ENCODE data around the gene NEURL4.

NEURL4 gene

DNA sequence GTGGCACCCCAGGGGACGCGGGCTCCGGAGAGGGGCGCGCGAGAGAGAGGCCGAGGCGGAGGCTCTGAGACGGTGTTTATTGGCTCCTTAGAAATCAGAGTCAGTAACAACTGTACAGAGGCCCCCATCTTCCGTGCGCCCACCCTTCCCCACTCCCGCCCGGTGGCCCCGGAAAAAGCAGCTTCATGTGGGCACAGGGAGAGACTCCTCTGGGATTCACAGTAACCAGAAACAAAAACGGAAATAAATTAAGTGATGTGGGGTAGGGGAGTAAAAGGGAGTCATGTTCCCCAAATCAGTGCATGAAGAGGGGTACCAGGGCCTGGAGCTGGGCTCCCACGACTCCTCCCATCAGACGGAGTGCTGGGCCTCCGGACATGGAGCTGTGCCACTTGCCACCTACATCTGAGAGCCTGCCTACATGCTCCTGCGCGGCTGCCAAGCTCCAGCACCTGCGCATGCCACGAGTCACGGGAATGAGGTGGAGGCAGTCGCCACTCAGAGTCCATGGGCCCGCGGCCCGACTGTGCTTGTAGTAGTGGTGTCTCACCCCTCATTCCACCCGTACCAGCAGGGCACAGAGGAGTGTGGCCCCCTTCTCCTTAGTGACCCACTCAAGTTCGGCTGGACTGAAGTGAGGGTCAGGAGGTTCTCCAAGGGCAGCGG lies 13.4 kb downstream of the NEURL4 start:
- peak; percentile 32 for ATAC-seq
- TF ChIP-seq, protein P1, sequence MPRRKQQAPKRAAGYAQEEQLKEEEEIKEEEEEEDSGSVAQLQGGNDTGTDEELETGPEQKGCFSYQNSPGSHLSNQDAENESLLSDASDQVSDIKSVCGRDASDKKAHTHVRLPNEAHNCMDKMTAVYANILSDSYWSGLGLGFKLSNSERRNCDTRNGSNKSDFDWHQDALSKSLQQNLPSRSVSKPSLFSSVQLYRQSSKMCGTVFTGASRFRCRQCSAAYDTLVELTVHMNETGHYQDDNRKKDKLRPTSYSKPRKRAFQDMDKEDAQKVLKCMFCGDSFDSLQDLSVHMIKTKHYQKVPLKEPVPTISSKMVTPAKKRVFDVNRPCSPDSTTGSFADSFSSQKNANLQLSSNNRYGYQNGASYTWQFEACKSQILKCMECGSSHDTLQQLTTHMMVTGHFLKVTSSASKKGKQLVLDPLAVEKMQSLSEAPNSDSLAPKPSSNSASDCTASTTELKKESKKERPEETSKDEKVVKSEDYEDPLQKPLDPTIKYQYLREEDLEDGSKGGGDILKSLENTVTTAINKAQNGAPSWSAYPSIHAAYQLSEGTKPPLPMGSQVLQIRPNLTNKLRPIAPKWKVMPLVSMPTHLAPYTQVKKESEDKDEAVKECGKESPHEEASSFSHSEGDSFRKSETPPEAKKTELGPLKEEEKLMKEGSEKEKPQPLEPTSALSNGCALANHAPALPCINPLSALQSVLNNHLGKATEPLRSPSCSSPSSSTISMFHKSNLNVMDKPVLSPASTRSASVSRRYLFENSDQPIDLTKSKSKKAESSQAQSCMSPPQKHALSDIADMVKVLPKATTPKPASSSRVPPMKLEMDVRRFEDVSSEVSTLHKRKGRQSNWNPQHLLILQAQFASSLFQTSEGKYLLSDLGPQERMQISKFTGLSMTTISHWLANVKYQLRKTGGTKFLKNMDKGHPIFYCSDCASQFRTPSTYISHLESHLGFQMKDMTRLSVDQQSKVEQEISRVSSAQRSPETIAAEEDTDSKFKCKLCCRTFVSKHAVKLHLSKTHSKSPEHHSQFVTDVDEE (CRISPR knock-in tag; IDR thresholded peaks at IDR 0.05): no peak
- TF ChIP-seq OSR1 (CRISPR knock-in tag; IDR thresholded peaks at IDR 0.05) (no peak), RARB (CRISPR knock-in tag; IDR thresholded peaks at IDR 0.05) (no peak), BACH2 (CRISPR knock-in tag; IDR thresholded peaks at IDR 0.05; ENCODE audit: borderline replicate concordance) (no peak), ISL1 (CRISPR knock-in tag; IDR thresholded peaks at IDR 0.05) (no peak)
- TF ChIP-seq, protein P2, sequence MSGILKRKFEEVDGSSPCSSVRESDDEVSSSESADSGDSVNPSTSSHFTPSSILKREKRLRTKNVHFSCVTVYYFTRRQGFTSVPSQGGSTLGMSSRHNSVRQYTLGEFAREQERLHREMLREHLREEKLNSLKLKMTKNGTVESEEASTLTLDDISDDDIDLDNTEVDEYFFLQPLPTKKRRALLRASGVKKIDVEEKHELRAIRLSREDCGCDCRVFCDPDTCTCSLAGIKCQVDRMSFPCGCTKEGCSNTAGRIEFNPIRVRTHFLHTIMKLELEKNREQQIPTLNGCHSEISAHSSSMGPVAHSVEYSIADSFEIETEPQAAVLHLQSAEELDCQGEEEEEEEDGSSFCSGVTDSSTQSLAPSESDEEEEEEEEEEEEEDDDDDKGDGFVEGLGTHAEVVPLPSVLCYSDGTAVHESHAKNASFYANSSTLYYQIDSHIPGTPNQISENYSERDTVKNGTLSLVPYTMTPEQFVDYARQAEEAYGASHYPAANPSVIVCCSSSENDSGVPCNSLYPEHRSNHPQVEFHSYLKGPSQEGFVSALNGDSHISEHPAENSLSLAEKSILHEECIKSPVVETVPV (CRISPR knock-in tag; IDR thresholded peaks at IDR 0.05): no peak

DNA sequence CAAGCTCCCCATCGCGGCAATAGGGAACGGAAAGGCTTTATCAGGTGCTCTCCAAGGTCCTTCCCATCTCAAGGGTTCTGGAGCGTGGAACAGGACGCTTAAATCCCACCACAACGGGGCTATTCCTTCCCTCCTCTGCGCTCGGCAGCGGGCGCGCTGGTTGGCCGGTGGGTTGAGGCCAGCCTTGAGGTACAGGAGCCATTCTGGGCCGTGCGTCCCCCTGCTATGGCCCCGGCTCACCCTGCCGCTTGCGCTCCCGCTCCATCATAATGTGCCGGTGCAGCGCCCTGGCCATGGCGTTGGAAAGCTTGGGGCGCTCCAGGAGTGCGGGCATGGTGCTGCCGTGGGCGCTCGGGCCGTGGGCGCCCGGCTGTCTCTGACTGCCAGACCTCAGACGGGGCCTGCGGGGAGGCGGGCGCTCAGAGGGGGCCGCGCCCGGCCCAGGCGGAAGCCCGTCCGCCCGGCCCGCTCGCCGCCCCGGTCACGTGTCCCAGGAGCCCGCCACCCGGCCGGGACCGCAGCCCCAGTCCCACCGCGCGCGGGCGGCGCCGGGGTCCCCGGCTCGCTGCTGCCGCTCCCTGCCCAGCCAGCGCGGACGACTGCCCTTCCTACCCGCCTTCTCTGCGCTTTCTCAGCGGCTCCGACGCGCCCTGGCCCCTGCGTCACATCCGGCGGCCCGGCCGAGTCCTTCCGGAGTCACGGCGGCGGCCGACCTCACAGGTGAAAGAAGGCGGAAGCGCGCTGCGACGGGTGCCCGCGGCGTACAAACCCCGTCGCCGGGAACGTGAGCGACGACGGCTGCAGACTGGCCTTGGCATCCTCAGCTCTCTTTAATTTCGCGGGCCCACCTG lies 14.2 kb downstream of the NEURL4 start, which contains the start of gene GPS2:
GPS2 (minus strand) TSS at position 642 of the 851 bp plus-strand sequence; CDS start at position 334, 308 bp downstream.
- TF ChIP-seq PPARA (CRISPR knock-in tag; IDR thresholded peaks at IDR 0.05; ENCODE audit: borderline replicate concordance) (no peak), GLIS3 (CRISPR knock-in tag; IDR thresholded peaks at IDR 0.05) (0 out of 2 replicates have a peak, but pooled peaks have one; percentile 62)

DNA sequence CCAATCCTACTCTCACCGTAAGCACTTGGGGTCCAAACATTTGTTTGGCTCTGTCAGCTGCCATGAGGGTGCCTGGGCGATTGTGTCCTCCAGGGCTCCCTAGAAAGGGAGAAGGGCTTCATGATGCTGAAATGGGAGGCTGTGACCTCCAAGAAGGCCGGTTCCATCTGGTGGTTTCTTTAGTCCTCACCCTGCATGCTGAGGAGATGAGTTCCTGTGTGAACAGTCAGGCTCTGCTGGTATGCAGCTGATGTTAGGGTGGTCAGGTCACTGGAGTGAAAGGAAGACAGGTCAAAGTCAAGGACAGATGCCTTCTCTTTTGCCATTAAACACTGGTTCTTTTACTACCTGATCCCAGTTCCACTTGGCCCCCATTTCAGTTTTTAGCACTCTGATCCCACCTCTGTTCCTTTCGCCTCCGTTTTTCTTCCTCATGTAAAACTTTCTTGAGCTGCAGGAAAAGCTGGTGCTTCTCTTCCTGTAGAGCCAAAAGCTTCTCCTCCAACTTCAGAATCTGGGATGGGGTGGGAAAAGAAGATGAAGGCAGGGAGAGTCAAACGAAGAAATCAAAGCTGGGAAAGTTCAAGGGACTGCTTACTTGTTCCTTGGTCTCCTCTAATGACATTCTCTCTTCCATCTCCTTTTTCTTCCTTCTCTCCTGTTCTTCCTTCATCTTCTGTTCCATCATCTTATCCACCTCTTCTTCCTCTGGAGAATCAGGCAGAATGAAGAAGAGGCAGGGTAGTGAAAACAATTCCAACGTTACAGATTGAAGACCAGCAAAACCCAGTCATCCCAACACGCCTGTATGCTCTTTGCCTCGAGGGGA lies 15.0 kb downstream of the NEURL4 start:
- peak; percentile 1; the same call in 1 of the 3 replicates for ATAC-seq
- TF ChIP-seq ZFP3 (CRISPR knock-in tag; IDR thresholded peaks at IDR 0.05) (no peak), ZNF8 (CRISPR knock-in tag; IDR thresholded peaks at IDR 0.05) (no peak), RARB (CRISPR knock-in tag; IDR thresholded peaks at IDR 0.05) (no peak), ZNF70 (CRISPR knock-in tag; IDR thresholded peaks at IDR 0.05) (no peak)
- TF ChIP-seq, protein P1 (CRISPR knock-in tag; IDR thresholded peaks at IDR 0.05): no peak

More for the DNA sequence above, 14.2 kb downstream of the NEURL4 start, which contains the start of gene GPS2:
- peak; percentile 83 for ATAC-seq

DNA sequence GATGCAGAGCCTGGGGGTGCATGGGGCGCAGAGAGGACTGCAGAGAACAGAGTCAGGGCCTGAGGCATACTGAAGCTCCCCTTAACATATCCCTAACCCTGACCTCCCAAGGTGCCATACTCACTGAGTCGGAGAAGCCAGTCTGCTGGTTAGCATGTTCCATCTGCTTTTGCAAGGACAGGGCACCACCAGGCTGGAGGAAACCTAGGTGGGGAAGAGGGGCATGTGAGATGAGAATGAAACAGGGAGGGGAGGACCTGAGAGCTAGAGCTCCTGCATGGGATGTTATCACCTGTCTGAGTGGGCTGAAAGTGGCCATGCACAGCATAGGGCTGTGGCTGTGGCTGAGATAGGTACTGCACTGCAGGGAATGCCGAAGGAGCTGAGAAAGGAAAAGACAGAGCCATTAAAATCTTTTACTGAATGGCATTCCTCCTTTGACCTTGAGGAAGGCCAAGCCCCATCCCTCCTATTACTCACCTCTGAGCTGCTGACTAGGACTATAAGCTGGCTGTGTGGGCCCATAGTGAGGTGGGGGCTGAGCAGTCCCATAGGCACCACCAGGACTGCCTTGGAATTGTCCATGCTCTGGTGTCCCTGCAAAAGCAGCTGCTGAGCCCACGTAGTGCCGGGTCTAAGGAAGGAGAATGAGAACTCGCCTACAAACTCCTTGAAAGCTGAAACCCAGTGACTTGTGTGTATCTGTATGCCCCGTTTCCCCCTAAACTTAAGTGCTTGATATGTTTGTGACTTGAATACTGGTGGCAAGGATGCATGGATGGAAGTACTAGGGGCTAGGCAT lies 15.8 kb downstream of the NEURL4 start:
- no peak for TF ChIP-seq GLIS3 (CRISPR knock-in tag; IDR thresholded peaks at IDR 0.05)
- no peak for TF ChIP-seq PPARA (CRISPR knock-in tag; IDR thresholded peaks at IDR 0.05; ENCODE audit: borderline replicate concordance)
- no peak for TF ChIP-seq ISL1 (CRISPR knock-in tag; IDR thresholded peaks at IDR 0.05)
- TF ChIP-seq ZNF70 (CRISPR knock-in tag; IDR thresholded peaks at IDR 0.05): no peak
- TF ChIP-seq SNAI2 (CRISPR knock-in tag; IDR thresholded peaks at IDR 0.05): no peak
- no peak for TF ChIP-seq OSR1 (CRISPR knock-in tag; IDR thresholded peaks at IDR 0.05)
- no peak for TF ChIP-seq BACH2 (CRISPR knock-in tag; IDR thresholded peaks at IDR 0.05; ENCODE audit: borderline replicate concordance)
- TF ChIP-seq CSDC2 (CRISPR knock-in tag; IDR thresholded peaks at IDR 0.05): no peak
- no peak for TF ChIP-seq ZFP30 (CRISPR knock-in tag; IDR thresholded peaks at IDR 0.05)
- TF ChIP-seq, protein P3, sequence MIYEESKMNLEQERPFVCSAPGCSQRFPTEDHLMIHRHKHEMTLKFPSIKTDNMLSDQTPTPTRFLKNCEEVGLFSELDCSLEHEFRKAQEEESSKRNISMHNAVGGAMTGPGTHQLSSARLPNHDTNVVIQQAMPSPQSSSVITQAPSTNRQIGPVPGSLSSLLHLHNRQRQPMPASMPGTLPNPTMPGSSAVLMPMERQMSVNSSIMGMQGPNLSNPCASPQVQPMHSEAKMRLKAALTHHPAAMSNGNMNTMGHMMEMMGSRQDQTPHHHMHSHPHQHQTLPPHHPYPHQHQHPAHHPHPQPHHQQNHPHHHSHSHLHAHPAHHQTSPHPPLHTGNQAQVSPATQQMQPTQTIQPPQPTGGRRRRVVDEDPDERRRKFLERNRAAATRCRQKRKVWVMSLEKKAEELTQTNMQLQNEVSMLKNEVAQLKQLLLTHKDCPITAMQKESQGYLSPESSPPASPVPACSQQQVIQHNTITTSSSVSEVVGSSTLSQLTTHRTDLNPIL (CRISPR knock-in tag; IDR thresholded peaks at IDR 0.05; ENCODE audit: low read depth): no peak
- ATAC-seq: peak; percentile 15; the same call in 2 of the 3 replicates
